ENCODE data around the gene CTDNEP1. TPM values are rescaled to one million over a fixed set of nuclear protein-coding genes. Genes with fewer than 3 reads are reported as not detected.

CTDNEP1 gene
- polyA plus RNA-seq, 2 of the 4 experiments (the other 2 are of a cell fraction): 145 to 161 TPM

- DNase-seq (ENCODE audit: low read depth in 1 of 2, low spot score in 1 of 2) (peak; percentile 86 to 89), ATAC-seq (peak; percentile 81 to 87), FAIRE-seq (no peak)
- POLR2A ChIA-PET: interaction anchor here (1.3 kb wide), 5 partner anchors 15 to 251 kb away, joined by 3 to 5 read pairs (median 3); partner anchors contain the start of gene SLC2A4
- H3K4me2 ChIP-seq: peak overlapping the region; percentile 67
- no peak overlapping the region; the same call in 2 of the 3 replicates for H3K4me3 ChIP-seq
- CTCF ChIA-PET: interaction anchor here (0.6 to 11.0 kb wide), 64 partner anchors 9 to 275 kb away, joined by 3 to 446 read pairs (median 5); partner anchors contain the start of genes ACADVL, ACAP1, ASGR1 and CTDNEP1
- H3K4me1 ChIP-seq: peaks cover 22% of the 10 kb centered on the region; the same call in 2 of the 3 replicates
- no peaks in the 10 kb centered on the region for H3K9me3 ChIP-seq
- 21% methylated on average over 24 of the region's 51 CpGs for WGBS (ENCODE audit: missing lambda C conversion rate)
- H3K27ac ChIP-seq: peak overlapping the region; percentile 39 to 82; a peak in 5 of 6 replicates
- TF ChIP-seq TP53 (CRISPR knock-in tag; IDR thresholded peaks at IDR 0.05): peak; percentile 64; the same call in 1 of the 2 replicates
- no peak for TF ChIP-seq FOSL2 (IDR thresholded peaks at IDR 0.05)
- no peak for TF ChIP-seq FOSL2 (CRISPR knock-in tag; IDR thresholded peaks at IDR 0.05)
- no peak for TF ChIP-seq ZSCAN20 (CRISPR knock-in tag; IDR thresholded peaks at IDR 0.05)
- peak; percentile 89 for TF ChIP-seq HOXB5 (CRISPR knock-in tag; IDR thresholded peaks at IDR 0.05)
- TF ChIP-seq POLR2AphosphoS2 (conservative IDR thresholded peaks at IDR 0.05; ENCODE audit: low read length): no peak
- TF ChIP-seq RAD21 (conservative IDR thresholded peaks at IDR 0.05 in 1 of 2, IDR thresholded peaks at IDR 0.05 in 1 of 2): peak; percentile 94 to 99
- TF ChIP-seq KDM1A (IDR thresholded peaks at IDR 0.05; ENCODE audit: low read depth): no peak
- peak; percentile 99 for TF ChIP-seq SMC3 (IDR thresholded peaks at IDR 0.05)
- TF ChIP-seq ELK1 (IDR thresholded peaks at IDR 0.05; ENCODE audit: low read depth, low read length): no peak
- no peak for TF ChIP-seq TFCP2L1 (CRISPR knock-in tag; IDR thresholded peaks at IDR 0.05)
- peak; percentile 97 for TF ChIP-seq NPAS2 (CRISPR knock-in tag; IDR thresholded peaks at IDR 0.05; ENCODE audit: borderline replicate concordance)
- TF ChIP-seq ZC3H11A (IDR thresholded peaks at IDR 0.05): no peak
- 0 out of 2 replicates have a peak, but pooled peaks have one; percentile 9 for TF ChIP-seq NFE2L2 (conservative IDR thresholded peaks at IDR 0.05; ENCODE audit: low read length)
- TF ChIP-seq, protein P1, sequence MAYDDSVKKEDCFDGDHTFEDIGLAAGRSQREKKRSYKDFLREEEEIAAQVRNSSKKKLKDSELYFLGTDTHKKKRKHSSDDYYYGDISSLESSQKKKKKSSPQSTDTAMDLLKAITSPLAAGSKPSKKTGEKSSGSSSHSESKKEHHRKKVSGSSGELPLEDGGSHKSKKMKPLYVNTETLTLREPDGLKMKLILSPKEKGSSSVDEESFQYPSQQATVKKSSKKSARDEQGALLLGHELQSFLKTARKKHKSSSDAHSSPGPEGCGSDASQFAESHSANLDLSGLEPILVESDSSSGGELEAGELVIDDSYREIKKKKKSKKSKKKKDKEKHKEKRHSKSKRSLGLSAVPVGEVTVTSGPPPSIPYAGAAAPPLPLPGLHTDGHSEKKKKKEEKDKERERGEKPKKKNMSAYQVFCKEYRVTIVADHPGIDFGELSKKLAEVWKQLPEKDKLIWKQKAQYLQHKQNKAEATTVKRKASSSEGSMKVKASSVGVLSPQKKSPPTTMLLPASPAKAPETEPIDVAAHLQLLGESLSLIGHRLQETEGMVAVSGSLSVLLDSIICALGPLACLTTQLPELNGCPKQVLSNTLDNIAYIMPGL (CRISPR knock-in tag; IDR thresholded peaks at IDR 0.05; ENCODE audit: borderline replicate concordance): 0 out of 2 replicates have a peak, but pooled peaks have one; percentile 57
- TF ChIP-seq EP300 (IDR thresholded peaks at IDR 0.05): no peak
- TF ChIP-seq, protein P2, sequence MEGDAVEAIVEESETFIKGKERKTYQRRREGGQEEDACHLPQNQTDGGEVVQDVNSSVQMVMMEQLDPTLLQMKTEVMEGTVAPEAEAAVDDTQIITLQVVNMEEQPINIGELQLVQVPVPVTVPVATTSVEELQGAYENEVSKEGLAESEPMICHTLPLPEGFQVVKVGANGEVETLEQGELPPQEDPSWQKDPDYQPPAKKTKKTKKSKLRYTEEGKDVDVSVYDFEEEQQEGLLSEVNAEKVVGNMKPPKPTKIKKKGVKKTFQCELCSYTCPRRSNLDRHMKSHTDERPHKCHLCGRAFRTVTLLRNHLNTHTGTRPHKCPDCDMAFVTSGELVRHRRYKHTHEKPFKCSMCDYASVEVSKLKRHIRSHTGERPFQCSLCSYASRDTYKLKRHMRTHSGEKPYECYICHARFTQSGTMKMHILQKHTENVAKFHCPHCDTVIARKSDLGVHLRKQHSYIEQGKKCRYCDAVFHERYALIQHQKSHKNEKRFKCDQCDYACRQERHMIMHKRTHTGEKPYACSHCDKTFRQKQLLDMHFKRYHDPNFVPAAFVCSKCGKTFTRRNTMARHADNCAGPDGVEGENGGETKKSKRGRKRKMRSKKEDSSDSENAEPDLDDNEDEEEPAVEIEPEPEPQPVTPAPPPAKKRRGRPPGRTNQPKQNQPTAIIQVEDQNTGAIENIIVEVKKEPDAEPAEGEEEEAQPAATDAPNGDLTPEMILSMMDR (IDR thresholded peaks at IDR 0.05): peak; percentile 99
- TF ChIP-seq GATA3 (IDR thresholded peaks at IDR 0.05; ENCODE audit: borderline replicate concordance): no peak
- TF ChIP-seq FOXS1 (CRISPR knock-in tag; IDR thresholded peaks at IDR 0.05): no peak
- no peak for TF ChIP-seq RARB (CRISPR knock-in tag; IDR thresholded peaks at IDR 0.05)
- TF ChIP-seq ESRRA (IDR thresholded peaks at IDR 0.05; ENCODE audit: borderline replicate concordance, low read length): 0 out of 2 replicates have a peak, but pooled peaks have one; percentile 25
- TF ChIP-seq, protein P3, sequence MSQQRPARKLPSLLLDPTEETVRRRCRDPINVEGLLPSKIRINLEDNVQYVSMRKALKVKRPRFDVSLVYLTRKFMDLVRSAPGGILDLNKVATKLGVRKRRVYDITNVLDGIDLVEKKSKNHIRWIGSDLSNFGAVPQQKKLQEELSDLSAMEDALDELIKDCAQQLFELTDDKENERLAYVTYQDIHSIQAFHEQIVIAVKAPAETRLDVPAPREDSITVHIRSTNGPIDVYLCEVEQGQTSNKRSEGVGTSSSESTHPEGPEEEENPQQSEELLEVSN (IDR thresholded peaks at IDR 0.05; ENCODE audit: borderline replicate concordance, low read depth): peak; percentile 96
- TF ChIP-seq MAFK (IDR thresholded peaks at IDR 0.05; ENCODE audit: partially characterized antibody): no peak
- peak; percentile 85 for TF ChIP-seq BHLHE40 (IDR thresholded peaks at IDR 0.05; ENCODE audit: low read depth, low read length)
- TF ChIP-seq MAZ (IDR thresholded peaks at IDR 0.05; ENCODE audit: borderline replicate concordance, low read depth, low read length): no peak
- TF ChIP-seq CEBPB (IDR thresholded peaks at IDR 0.05): no peak
- TF ChIP-seq NR3C1 (IDR thresholded peaks at IDR 0.05): no peak
- no peak for TF ChIP-seq CBX8 (IDR thresholded peaks at IDR 0.05)
- peak; percentile 94 for TF ChIP-seq MYC (IDR thresholded peaks at IDR 0.05; ENCODE audit: borderline replicate concordance, low read length)
- TF ChIP-seq EHF (CRISPR knock-in tag; IDR thresholded peaks at IDR 0.05): 0 out of 2 replicates have a peak, but pooled peaks have one; percentile 21
- TF ChIP-seq RFX5 (IDR thresholded peaks at IDR 0.05): no peak
- no peak; the same call in 1 of the 2 replicates for TF ChIP-seq RNF2 (IDR thresholded peaks at IDR 0.05; ENCODE audit: borderline replicate concordance, low read depth)
- TF ChIP-seq POLR2A (IDR thresholded peaks at IDR 0.05; ENCODE audit: low read length): no peak
- TF ChIP-seq EHMT2 (IDR thresholded peaks at IDR 0.05; ENCODE audit: low read depth): no peak
- no peak for TF ChIP-seq SREBF2 (IDR thresholded peaks at IDR 0.05)
- no peak for TF ChIP-seq ZFP36 (IDR thresholded peaks at IDR 0.05; ENCODE audit: borderline replicate concordance, partially characterized antibody)
- peak; percentile 99 for TF ChIP-seq MAX (IDR thresholded peaks at IDR 0.05)
- TF ChIP-seq HES2 (IDR thresholded peaks at IDR 0.05): no peak
These were observed 44.8 kb upstream of the CTDNEP1 start for GRCh38 chr17:7296189-7296861.
